ENCODE results near the gene CLEC18A.
"Not testable (repeated sequence)": the region's sequence is repeated elsewhere in the genome, so short reads cannot be mapped to it uniquely, and the experiment has no call there.

CLEC18A gene

DNA sequence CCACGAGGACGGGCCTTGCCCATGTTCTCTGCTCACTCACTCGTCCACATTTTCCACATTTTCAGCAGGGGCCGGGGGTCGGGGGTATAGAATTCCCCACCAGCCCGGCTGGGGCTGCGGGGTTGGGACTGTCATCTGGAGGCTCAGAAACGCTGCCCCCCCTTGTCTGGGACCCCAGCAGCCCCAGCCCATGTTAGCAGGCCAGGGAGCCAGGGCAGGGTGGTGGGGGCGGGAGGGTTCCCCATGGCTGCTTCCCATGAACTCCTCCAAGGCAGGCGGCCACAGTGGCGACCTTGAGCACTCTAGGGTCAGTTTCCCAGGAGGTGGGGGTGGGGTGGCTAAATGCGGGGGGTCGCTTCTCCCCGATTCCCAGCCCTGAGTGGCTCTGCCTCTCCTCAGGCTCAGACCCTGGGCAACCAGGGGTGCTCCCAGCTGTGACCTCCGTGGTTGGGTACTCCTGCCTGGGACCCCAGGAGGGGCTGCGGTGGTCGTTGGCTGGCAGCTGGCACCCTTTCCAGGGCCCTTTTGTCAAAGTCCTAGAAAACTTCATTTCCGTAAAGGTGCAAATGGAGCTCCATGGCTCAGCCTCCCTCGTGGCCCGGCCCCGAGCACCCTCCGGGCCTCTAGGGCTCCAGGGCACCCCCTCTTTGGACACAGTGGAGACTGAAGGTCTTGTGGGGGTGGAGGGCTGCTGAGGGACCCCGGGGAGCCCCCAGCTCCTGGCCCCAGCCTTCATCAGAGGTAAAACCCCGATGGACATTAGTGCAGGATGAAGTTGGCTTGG, 1.6 kb downstream of the CLEC18A start:
- DNase-seq = not testable (repeated sequence)

DNA sequence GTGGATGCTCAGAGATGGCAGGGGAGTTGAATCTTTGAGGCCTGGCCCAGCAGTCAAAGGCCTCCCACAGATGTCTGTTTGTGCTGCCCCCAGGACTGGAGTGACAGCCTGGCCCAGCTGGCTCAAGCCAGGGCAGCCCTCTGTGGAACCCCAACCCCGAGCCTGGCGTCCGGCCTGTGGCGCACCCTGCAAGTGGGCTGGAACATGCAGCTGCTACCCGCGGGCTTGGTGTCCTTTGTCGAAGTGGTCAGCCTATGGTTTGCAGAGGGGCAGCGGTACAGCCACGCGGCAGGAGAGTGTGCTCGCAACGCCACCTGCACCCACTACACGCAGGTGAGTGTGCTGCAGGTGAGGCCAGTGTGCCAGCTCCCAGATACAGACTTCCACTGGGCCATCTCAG, 3.1 kb downstream of the CLEC18A start:
- DNase-seq = not testable (repeated sequence)

DNA sequence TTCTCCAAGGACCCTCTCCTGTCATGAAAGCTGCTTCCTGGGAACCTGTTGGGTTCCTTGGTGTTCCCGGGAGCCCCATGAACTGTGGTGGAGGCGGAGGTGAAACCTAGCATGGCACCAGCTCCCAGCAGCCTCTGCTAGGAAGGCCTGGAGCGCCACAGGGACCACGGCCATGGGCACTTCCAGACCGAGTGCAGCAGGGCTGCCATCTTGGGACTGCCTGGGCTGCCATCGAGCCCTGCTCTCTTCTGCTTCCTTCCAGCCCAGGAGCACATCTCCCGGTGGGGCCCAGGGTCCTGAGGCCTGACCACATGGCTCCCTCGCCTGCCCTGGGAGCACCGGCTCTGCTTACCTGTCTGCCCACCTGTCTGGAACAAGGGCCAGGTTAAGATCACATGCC, 12.2 kb downstream of the CLEC18A start:
- not testable (repeated sequence) for DNase-seq

DNA sequence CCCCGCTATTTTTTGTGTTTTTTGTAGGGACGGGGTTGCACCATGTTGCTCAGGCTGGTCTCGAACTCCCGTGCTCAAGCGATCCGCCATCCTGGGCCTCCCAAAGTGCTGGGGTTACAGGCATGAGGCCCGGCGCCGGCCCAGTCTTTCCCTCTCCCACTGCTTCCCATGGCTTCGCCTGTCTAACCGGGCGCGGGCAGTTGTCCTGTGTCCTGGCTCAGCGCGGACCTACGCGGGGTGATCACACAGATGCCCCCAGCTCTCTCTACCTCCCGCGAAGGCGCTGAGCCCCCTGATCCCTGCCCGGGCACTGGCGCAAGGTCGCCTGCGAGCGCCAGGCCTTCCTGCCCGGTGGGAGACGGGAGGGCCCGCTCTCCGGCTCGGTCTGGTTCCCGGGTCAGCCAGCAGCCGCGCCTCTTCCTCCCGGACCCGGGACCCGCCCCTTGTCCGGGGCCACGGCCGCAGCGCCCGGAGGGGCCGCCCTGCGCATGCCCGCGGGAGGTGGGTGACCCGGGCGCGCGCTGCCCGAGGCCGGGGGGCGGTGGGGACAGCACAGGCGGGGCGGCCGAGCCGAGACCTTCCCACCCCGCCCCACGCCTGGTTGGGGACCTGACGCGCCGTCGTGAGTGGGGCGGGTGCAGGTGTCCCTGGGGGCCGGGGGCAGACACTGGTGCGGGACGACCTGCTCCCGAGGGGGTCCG, 14.0 kb downstream of the CLEC18A start:
- DNase-seq = not testable (repeated sequence)

DNA sequence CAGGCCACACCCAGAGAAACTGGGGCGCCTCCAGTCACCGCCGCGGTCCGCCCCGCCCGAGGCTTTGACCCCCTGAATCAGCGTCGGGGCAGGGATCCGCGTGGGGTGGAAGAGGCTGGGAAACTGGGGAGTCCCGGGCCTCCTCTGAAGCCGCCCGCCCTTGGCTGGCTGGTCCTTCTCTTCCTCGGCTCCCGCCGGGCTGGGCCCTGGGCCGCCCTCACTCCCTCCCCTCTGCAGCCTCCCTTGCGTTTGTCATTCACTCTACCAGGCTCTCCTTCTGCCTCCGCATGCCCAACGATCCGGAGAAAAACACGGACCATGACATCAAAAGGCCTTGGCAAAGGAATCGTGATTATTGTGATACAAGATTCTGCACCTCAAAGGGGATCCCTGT, 14.5 kb downstream of the CLEC18A start:
- not testable (repeated sequence) for DNase-seq

DNA sequence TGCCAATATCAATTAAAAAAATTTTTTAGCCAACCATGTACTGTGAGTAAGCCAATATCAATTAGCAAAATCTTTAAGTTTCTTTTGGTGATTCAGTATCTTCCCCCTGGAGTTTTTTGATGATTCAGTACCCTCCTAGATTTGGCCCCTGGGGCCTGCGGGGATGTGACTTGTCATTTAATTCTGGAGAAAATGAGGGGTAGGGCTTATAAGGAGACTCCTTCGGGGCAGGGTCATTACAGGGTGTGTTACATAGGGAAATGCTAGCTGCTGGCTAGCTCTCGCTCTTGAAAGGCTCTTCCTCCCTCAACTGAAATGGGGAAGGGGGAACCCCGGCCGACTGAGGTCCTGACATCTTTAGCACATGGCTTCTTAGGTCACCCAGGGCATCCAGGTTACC, 16.6 kb downstream of the CLEC18A start:
- not testable (repeated sequence) for DNase-seq

DNA sequence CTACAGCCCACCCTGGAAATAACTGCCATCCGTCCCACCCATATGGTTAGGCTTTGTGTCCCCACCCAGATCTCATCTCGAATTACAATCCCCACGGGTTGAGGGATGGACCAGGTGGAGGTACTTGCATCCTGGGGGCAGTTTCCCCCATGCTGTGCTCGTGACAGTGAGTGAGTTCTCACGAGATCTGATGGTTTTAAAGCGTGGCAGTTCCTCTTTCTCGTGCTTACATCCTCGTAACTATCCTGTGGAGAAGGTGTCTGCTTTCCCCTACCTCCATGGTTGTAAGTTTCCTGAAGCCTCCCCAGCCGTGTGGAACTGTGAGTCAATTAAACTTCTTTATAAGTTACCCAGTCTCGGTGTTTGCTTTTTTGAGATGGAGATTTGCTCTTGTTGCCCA, 17.0 kb downstream of the CLEC18A start:
- not testable (repeated sequence) for DNase-seq

DNA sequence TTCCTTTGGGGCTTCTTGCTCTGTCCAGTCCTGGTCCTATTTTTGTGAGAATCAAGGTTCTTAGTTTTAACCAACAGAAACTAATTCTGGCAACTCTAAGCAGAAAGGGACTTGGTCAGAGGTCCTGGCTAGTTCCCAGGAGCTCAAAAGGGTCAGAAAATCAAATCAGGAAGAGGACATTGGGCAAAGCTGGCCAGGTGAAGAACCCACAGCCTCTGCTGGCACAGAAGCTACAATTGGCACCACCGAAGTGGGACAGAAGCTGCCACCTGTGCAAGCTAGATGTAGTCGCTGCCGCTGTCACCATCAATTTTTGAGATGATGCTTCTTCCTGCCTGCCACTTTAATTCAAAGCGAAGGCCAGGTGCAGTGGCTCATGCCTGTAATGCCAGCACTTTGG, 18.5 kb downstream of the CLEC18A start:
- DNase-seq = not testable (repeated sequence)

DNA sequence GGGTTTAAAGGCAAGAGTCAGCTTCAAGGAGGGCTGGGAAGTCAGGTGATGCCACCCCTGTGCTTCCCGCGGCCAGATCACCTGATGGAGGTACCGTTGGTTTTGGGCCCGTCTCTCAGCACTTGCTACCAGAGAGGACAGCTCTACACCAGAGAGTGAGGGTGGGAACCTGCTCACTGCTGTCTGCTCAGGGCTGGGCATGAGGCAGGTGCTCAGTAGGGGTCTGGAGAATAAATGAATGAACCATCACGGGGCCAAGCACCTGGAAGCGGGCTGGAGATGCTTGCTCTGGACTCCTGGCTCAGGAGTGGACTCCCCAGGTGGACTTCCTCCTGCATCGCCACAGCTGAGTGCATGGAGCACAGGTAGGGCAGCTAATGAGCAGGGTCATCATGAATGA, 21.0 kb downstream of the CLEC18A start:
- DNase-seq = not testable (repeated sequence)

DNA sequence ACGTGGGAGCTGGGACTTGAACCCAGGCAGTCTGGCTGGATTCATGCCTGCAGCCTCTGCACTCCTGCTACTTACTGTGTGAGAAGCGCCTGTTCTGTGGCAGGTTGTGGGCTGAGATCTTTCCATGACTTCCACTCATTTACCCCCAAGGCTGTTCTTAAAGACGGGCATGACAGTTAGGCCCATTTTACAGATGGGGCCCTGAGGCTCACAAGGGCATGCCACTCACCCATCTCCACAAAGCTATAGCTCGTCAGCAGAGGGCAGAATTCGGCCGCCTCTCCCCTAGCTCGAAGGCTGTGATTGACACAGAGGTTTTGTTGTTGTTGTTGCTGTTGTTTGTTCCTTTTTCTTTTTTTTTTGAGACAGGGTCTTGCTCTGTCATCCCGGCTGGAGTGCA, 21.8 kb downstream of the CLEC18A start:
- DNase-seq = not testable (repeated sequence)

DNA sequence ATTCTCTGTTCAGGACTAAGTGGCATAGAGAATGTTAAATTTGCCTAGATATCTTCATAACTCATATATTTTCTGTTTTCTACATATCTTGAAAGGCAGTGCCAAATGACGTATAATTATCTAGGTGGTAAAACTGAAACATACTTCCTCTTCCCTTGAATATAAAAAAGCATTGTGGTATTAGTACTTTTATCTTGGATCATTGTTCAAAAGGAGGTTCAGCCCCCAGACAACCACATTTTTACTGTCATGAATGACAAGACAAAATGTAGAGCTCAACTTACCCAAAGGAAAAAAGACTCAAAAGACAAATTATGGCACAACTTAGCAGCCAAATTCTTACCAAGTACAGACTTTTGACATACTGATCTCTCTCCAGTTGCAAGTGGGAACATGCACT, 34.1 kb downstream of the CLEC18A start:
- not testable (repeated sequence) for DNase-seq

DNA sequence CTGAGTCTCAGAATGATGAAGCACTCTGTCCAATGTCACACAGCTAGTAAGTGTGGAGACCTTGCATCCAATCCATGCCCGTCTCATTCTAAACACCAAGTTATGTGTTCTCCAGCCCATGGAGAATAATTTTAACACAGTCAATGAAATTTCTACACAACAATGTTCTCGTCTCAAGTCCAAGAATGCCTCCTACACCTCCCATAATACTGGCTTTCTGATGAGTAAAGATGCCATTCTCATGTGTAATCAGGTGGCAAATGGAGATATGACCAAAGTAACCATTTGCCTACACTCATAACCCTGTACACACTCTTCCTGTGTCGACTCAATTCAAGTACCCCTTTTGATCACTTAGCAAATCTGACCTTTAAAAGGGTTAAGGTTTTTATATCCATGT, 46.8 kb downstream of the CLEC18A start:
- not testable (repeated sequence) for DNase-seq

DNA sequence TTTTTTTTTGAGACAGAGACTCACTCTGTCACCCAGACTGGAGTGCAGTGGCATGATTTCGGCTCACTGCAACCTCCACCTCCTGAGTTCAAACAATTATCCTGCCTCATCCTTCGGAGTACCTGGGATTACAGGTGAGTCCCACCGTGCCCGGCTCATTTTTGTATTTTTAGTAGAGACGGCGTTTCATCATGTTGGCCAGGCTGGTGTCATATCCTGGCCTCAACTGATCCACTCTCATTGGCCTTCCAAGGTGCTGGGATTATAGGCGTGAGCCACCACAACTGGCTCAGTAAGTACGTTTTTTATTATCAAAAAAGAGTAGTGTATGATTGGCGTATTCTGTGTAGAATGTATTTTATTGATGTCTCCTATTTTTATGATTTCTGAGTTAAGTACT, 48.7 kb downstream of the CLEC18A start:
- DNase-seq = not testable (repeated sequence)

DNA sequence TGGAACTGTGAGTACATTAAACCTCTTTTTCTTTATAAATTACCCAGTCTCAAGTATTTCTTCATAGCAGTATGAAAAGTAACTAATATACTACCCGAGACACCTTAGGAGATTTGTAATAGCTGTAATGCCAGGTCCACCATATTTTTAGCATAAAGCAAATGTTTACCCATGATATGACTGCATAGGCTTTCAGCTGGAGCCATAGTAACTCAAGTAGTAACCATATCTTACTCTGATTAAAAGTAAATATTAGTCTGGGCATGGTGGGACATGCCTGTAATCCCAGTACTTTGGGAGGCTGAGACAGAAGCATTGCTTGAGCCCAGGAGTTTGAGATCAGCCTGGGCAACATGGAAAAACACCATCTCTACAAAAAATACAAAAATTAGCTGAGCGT, 52.4 kb downstream of the CLEC18A start:
- not testable (repeated sequence) for DNase-seq

DNA sequence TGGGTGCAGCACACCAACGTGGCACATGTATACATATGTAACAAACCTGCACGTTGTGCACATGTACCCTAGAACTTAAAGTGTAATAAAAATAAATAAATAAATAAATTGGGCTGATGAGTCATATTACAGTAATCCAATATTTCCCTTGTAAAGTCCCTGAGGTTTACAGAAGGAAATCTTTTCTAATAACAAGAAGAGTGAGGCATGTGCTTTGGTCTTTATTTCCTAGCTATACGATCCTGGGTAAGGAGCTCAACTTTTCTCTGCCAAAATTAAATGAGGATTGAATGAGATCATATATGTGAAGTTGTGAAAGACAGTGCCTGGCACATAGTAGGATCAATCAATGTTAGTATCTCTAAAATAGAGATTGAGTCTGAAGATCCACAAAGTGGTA, 57.5 kb downstream of the CLEC18A start:
- not testable (repeated sequence) for DNase-seq

DNA sequence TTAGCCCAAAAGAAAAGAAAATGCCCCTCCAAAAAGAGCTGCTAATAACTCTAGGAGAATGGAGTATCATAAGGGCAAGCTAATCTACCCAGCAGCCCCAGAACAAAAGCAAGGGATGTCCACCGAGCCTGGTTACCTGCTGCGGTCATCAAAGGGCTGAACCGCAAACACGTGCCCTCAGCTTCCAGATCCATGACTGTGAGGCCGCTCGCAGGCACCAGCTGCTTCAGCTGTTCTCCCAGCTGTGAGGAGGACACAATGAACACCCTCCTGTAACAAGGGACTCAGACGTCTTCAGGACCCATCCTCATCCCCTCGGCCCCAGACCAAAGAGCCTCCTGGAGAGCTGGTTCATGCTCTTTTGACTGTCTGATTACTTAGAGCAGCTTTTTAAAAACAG, 59.5 kb downstream of the CLEC18A start:
- not testable (repeated sequence) for DNase-seq

DNA sequence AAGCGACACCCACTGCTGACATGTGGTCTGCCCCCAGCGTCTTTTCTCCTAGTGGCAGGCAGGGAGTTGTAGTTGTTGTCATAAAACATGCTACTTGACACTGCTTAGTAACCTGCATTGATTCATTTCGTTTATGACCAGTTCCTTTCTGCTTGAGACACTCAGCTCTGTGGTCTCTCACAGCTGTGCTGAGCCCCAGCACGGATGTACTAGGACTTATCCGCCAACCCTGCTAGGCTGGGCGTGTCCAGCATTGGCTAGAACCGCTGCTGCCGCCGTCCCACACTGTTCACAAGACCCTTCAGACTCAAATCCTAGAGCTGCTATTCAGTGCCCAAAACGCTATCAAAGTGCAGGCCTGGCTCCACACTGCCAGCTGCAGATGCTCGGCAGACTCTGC, 60.0 kb downstream of the CLEC18A start:
- DNase-seq = not testable (repeated sequence)

DNA sequence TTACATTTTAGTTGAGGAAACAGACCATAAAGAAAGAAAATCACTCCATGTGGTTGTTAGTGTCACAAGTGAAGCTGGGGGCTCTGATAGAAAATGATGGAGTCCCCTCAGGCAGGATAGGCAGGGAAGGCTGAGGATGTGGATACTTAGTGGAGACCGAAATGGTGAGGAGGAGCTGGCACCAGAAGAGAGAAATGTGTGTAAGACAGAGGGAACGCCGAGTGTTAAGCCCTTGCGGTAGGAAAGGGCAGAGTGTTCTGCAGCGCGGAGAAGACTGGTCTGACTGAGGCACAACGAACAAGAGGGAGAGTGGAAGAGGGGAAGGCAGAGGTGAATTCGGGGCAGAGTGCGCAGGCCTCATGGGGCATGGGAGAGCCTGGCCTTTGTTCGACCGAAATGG, 61.2 kb downstream of the CLEC18A start:
- not testable (repeated sequence) for DNase-seq

DNA sequence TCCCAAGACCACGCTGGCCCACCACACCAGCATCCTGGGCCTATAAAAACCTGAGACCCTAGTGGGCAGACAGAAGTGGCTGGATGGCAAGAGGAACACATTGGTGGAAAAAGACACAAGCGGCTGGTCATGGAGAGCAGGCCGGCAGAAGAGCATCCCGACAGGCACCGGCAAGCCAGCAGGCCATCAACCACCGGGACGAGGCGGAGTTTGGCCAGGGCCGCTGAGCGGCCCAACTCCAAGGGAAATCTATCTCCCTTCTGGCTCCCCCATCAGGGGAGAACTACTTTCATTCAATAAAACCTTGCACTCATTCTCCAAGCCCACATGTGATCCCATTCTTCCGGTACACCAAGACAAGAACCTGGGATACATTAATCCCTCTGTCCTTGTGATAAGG, 61.8 kb downstream of the CLEC18A start:
- DNase-seq = not testable (repeated sequence)
